ENCODE measurements around the gene JAML.

Gene JAML

DNA sequence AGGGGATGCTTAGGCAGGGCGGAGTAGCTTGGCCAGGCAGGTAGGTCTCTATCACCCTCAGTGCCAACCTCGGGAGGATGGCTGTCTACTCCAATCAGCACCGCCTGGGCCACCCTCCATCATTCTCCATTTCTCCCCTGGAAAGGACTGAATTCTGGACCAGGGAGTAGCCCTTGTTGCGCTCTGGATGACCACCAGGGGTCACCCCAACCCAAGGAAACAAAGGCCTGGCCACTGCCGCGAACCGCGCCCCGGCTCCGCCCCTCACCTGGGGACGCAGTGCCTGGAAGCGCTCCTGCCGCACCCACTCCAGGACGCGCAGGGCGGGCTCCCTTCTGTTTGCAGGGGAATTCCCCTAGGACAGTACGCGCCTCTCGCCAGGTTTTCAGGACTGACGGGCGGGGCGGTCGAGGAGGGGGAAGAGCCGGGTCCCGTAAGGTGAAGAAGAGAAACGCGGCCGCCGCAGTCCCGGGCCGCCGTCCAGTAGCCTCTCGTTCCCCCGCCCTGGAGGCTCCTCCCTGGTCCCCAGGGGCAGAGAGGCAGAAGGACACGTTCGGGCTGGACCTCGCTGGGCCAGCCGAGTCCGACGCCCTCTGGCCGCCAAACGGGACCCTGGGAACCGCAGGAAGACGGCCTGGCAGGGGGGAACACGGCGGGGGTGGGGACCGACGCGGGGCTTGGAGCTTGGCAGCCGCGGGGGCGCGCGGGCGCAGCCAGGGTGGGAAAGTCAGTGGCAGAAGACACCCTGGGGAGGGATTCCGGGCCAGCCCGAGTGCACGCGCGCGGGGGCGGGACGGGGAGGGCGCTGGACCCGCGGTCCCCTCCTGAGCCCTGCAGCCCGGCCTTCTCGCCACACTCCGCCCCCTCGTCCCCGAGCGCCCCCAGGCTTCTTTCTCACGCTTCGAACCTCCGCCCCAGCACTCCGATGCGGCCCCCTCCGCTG lies 79.3 kb downstream of the JAML start:
- peak; percentile 98 for ATAC-seq
- DNase-seq: peak; percentile 94

DNA sequence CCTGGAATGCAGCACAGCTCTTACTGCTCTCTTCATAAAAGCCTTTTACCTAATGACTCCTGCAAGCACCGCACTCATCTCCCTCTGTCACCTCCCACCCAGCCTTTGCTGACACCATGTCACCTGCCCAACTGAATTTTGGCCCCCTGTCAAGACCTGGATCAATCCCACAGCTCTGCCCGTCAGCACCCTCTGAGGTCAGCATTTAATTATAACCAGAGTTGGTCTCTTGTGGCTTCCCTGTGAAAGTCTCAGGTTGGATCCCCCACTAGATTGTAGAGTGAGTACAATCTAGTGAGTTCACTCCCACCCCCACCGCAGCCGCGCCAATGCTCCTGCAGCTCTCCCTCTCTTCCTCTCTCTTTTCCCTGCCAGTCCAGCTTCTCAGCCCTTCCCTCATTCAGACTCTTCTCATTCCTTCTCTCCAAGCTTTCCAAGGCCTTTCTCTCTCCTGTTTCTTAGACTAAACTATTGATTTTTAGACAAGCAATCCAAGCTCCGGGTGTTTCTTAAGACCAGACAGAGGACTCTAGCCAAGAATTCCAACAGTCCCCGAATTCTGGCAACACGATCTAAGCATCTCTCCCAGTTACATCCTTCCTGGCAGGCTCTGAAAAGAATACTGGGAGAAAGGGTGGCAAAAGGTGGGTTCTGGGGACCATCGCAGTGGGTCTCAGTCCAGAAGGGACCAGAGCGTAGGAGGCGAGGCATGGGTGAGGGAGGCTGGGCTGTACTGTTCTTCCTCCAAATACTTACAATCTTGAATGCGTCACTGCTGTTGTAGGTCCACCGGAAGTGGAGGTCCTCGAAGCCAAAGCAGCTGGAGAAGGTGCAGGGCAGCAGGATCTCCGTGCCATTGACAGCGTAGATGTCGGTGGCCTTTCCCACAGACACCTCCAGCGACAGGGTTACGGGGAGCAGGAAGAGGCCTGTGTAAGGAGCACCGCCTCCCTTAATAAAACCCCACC lies 80.2 kb downstream of the JAML start:
- DNase-seq (no peak), ATAC-seq (no peak)

Data from stimulated activated naive CD8-positive, alpha-beta T cell treated with anti-CD3 and anti-CD28 coated beads, Interleukin-15, Interleukin-2, amounts not matched to agents 100 U/mL and 50 U/mL, for 24 hours (primary cell).